Thoracic aorta (tissue), 2 donors: Measurements from ENCODE around the gene JRKL. TPM values are rescaled to one million over a fixed set of nuclear protein-coding genes. Genes with fewer than 3 reads are reported as not detected.
A peak's percentile ranks its signal among the peaks of the same experiment; 100 is the strongest.
"Not testable (repeated sequence)": the region's sequence is repeated elsewhere in the genome, so short reads cannot be mapped to it uniquely, and the experiment has no call there.

Source experiments
- ATAC-seq: fragments of 150-250 bp; one replicate; pipeline ENCODE4 v1.8.0; 2017; ENCODE audit warnings: low read depth; ENCODE audit not compliant: insufficient number of reproducible peaks, low FRiP score
- DNase-seq: peaks from one replicate; pipeline ENCODE4 v3.0.0-alpha.2; 2020; ENCODE audit warnings: low spot score
- H3K27ac ChIP-seq, 2 donors: fragments of 200-600 bp; sonication (generic); 1 replicate in 1 of 2; 2 replicates in 1 of 2; pipeline ENCODE4 v1.5.1; 2016; ENCODE audit warnings: mild to moderate bottlenecking in 2 of 2, moderate library complexity in 2 of 2
- H3K27me3 ChIP-seq: fragments of 200-600 bp; sonication (generic); replicated peaks from 2 replicates; pipeline ENCODE4 v1.6.0; 2016; ENCODE audit warnings: mild to moderate bottlenecking; ENCODE audit not compliant: insufficient read depth
- H3K36me3 ChIP-seq: fragments of 200-600 bp; sonication (generic); one replicate; pipeline ENCODE4 v1.5.1; 2016
- H3K4me1 ChIP-seq, 2 donors: fragments of 200-600 bp; sonication (generic); 1 replicate in 1 of 2; 2 replicates in 1 of 2; pipeline versions ENCODE4 v1.5.1 to v1.6.0; 2016; ENCODE audit warnings: low read depth in 2 of 2, mild to moderate bottlenecking in 1 of 2; ENCODE audit not compliant: control insufficient read depth in 1 of 2
- H3K4me3 ChIP-seq: fragments of 200-600 bp; sonication (generic); 2 replicates; pipeline ENCODE4 v1.5.1; 2016; ENCODE audit warnings: mild to moderate bottlenecking
- H3K9me3 ChIP-seq: fragments of 200-600 bp; sonication (generic); 2 replicates; pipeline ENCODE4 v1.5.1; 2016
- CTCF ChIP-seq: fragments of 200-600 bp; sonication (generic); IDR thresholded peaks from one replicate; pipeline ENCODE4 v1.5.1; 2019; ENCODE audit warnings: antibody characterized with exemption
- total RNA-seq, 2 donors: library from RNA; depleted of rRNA; stranded (reverse); fragments of >200 nt; gene quantifications; one replicate each; pipeline versions ENCODE4 v1.1.0 to v1.2.3, GENCODE V29; 2016

The JRKL gene
- total RNA-seq, 2 donors from 2014 or later: 5.4 to 8.5 TPM

- no peak overlapping the region for H3K4me3 ChIP-seq
- H3K27ac ChIP-seq: no peak overlapping the region
- H3K4me1 ChIP-seq: peaks cover 9 to 16% of the 10 kb centered on the region in 2 donors
- DNase-seq (no peak), ATAC-seq (no peak)
- no peaks in the 10 kb centered on the region for H3K9me3 ChIP-seq
- peak; percentile 71 for TF ChIP-seq CTCF
- H3K27me3 ChIP-seq: no peaks in the 10 kb centered on the region
- H3K36me3 ChIP-seq: no peaks in the 10 kb centered on the region
Measured at GRCh38 chr11:96393753-96394348, 4.0 kb downstream of the JRKL start.

GRCh38 chr11:96394773-96395172, 5.0 kb downstream of the JRKL start:
- no peak for ATAC-seq
- H3K4me1 ChIP-seq: peaks cover 8 to 15% of the 10 kb centered on the region in 2 donors
- TF ChIP-seq CTCF: no peak

GRCh38 chr11:96396637-96397036, 6.8 kb downstream of the JRKL start:
- no peak for TF ChIP-seq CTCF
- H3K27me3 ChIP-seq: no peaks in the 10 kb centered on the region
- no peak for ATAC-seq
- no peaks in the 10 kb centered on the region for H3K9me3 ChIP-seq
- H3K4me1 ChIP-seq: peaks cover 0 to 6% of the 10 kb centered on the region in 2 donors
- H3K27ac ChIP-seq: no peak overlapping the region
- H3K4me3 ChIP-seq: no peak overlapping the region
- no peaks in the 10 kb centered on the region for H3K36me3 ChIP-seq
- DNase-seq: no peak

More at GRCh38 chr11:96394773-96395172, 5.0 kb downstream of the JRKL start:
- no peaks in the 10 kb centered on the region for H3K27me3 ChIP-seq
- H3K4me3 ChIP-seq: no peak overlapping the region
- H3K27ac ChIP-seq: no peak overlapping the region
- no peak for DNase-seq
- H3K36me3 ChIP-seq: no peaks in the 10 kb centered on the region
- no peaks in the 10 kb centered on the region for H3K9me3 ChIP-seq

- no peaks in the 10 kb centered on the region for H3K9me3 ChIP-seq
Measured at GRCh38 chr11:96397863-96398262, 8.1 kb downstream of the JRKL start.

GRCh38 chr11:96400697-96401096, 10.9 kb downstream of the JRKL start:
- no peak for ATAC-seq
- Histone ChIP-seq H3K36me3 (no peaks in the 10 kb centered on the region), H3K4me1 (no peaks in the 10 kb centered on the region), H3K27me3 (no peaks in the 10 kb centered on the region), H3K4me3 (no peak overlapping the region), H3K9me3 (no peaks in the 10 kb centered on the region), H3K27ac (no peak overlapping the region)
- TF ChIP-seq CTCF: no peak
- no peak for DNase-seq

More at GRCh38 chr11:96397863-96398262, 8.1 kb downstream of the JRKL start:
- no peak overlapping the region for H3K27ac ChIP-seq
- TF ChIP-seq CTCF: no peak
- H3K27me3 ChIP-seq: no peaks in the 10 kb centered on the region
- no peak for DNase-seq
- H3K4me3 ChIP-seq: no peak overlapping the region
- H3K4me1 ChIP-seq: peaks cover 0 to 4% of the 10 kb centered on the region in 2 donors
- ATAC-seq: no peak
- no peaks in the 10 kb centered on the region for H3K36me3 ChIP-seq

- not testable (repeated sequence) for DNase-seq
- H3K4me3 ChIP-seq: peak overlapping the region; percentile 41
Measured at GRCh38 chr11:96411412-96411811, 21.6 kb downstream of the JRKL start.

More at GRCh38 chr11:96411412-96411811, 21.6 kb downstream of the JRKL start:
- H3K9me3 ChIP-seq, H3K27me3 ChIP-seq, H3K36me3 ChIP-seq, H3K4me1 ChIP-seq, ATAC-seq, H3K27ac ChIP-seq: not testable (repeated sequence)
